MM.1S (cell line): ENCODE results near the gene FRY.

Source experiments
- CTCF ChIP-seq: fragments of 300-600 bp; sonication (generic); IDR thresholded peaks from 2 replicates; pipeline ENCODE4 v1.5.1; 2016; ENCODE audit warnings: antibody characterized with exemption, low read length, mixed read lengths
- EZH2 ChIP-seq: fragments of 300-600 bp; sonication (generic); optimal IDR thresholded peaks from 2 replicates; pipeline ENCODE3; 2017; ENCODE audit warnings: low read depth, mild to moderate bottlenecking, antibody characterized with exemption, low read length, mixed read lengths
- EZH2phosphoT487 ChIP-seq: fragments of 300-600 bp; sonication (generic); IDR thresholded peaks from 2 replicates; pipeline ENCODE4 v1.6.1; 2018; ENCODE audit warnings: antibody characterized with exemption, low read length

- TF ChIP-seq CTCF (no peak), EZH2phosphoT487 (no peak), EZH2 (no peak)
Observed at GRCh38 chr13:31996601-31997000, 35.0 kb upstream of the FRY start.
